HepG2 (cell line): Measurements from ENCODE around the gene PDZD7. TPM values are rescaled to one million over a fixed set of nuclear protein-coding genes. Genes with fewer than 3 reads are reported as not detected.

Source experiments
- CREB1 ChIP-seq, 2 experiments: fragments of 450-650 bp in 1 of 2; IDR thresholded peaks; 2 replicates each; pipeline ENCODE4 v1.6.1; 2016 to 2017; ENCODE audit warnings: control low read depth in 1 of 2, mild to moderate bottlenecking in 1 of 2, missing compliant biosample characterization in 1 of 2, missing genetic modification characterization in 1 of 2
- EZH2 ChIP-seq: conservative IDR thresholded peaks from 2 replicates; pipeline ENCODE4 v1.6.1; 2012; ENCODE audit warnings: mild to moderate bottlenecking, low read depth, low read length, moderate library complexity
- KDM1A ChIP-seq: IDR thresholded peaks from 2 replicates; pipeline ENCODE4 v1.6.1; 2016; ENCODE audit warnings: missing compliant biosample characterization
- MAFF ChIP-seq: IDR thresholded peaks from 2 replicates; pipeline ENCODE4 v1.6.1; 2011; ENCODE audit warnings: low read depth, low read length, improper control_type of control experiment
- NFIB ChIP-seq: sonication (generic); formaldehyde crosslinking; IDR thresholded peaks from 2 replicates; pipeline ENCODE4 v1.9.0; 2021; ENCODE audit warnings: missing genetic modification reagents, mild to moderate bottlenecking, borderline replicate concordance
- ZBTB7B ChIP-seq: sonication (generic); formaldehyde crosslinking; IDR thresholded peaks from 2 replicates; pipeline ENCODE4 v1.4.0; 2020; ENCODE audit warnings: missing genetic modification reagents
- ZC3H4 ChIP-seq: sonication (generic); formaldehyde crosslinking; IDR thresholded peaks from 2 replicates; pipeline ENCODE4 v1.4.0; 2020; ENCODE audit warnings: missing genetic modification reagents, borderline replicate concordance
- ZNF260 ChIP-seq: sonication (generic); formaldehyde crosslinking; IDR thresholded peaks from 2 replicates; pipeline ENCODE4 v1.4.0; 2020; ENCODE audit warnings: missing genetic modification reagents, low read depth, mild to moderate bottlenecking, borderline replicate concordance
- ZNF598 ChIP-seq: sonication (generic); formaldehyde crosslinking; IDR thresholded peaks from 2 replicates; pipeline ENCODE4 v1.5.1; 2020; ENCODE audit warnings: mild to moderate bottlenecking, missing genetic modification reagents, borderline replicate concordance
- ZNF75D ChIP-seq: sonication (generic); formaldehyde crosslinking; IDR thresholded peaks from 2 replicates; pipeline ENCODE4 v1.8.1; 2023; ENCODE audit warnings: missing genetic modification reagents, mild to moderate bottlenecking, borderline replicate concordance
- polyA plus RNA-seq, 8 experiments: library from polyadenylated mRNA; depleted of rRNA in 3 of 8; stranded (reverse) in 7 of 8; unstranded in 1 of 8; fragments of >200 nt; fragmentation: Illumina TruSeq in 4 of 8; extraction: Trizol in 4 of 8; gene quantifications; 2 replicates each; pipeline versions ENCODE4 v1.2.1 to v1.2.3, GENCODE V29; 2011 to 2016; ENCODE audit warnings: low read depth in 4 of 8, missing spikeins in 1 of 8, mixed read lengths in 1 of 8; ENCODE audit not compliant: insufficient read depth in 1 of 8
- total RNA-seq, 5 experiments: library from RNA; depleted of rRNA; stranded (reverse); fragments of >200 nt; fragmentation: Illumina TruSeq; extraction: Trizol; gene quantifications; 2 replicates each; pipeline ENCODE4 v1.2.3, GENCODE V29; 2016; ENCODE audit warnings: low read depth in 1 of 5
- TF ChIP-seq, protein P1 (sequence below), 2 experiments: sonication (generic) in 1 of 2; formaldehyde crosslinking in 1 of 2; IDR thresholded peaks; 2 replicates each; pipeline versions ENCODE4 v1.4.0 to v1.6.1; 2016 to 2020; ENCODE audit warnings: borderline replicate concordance in 1 of 2, low read depth in 1 of 2, mild to moderate bottlenecking in 1 of 2, missing genetic modification reagents in 1 of 2
- TF ChIP-seq, protein P2 (sequence below): sonication (generic); formaldehyde crosslinking; IDR thresholded peaks from 2 replicates; pipeline ENCODE4 v1.8.0; 2023; ENCODE audit warnings: mild to moderate bottlenecking, missing genetic modification reagents
- TF ChIP-seq, protein P3 (sequence below): sonication (generic); formaldehyde crosslinking; IDR thresholded peaks from 2 replicates; pipeline ENCODE4 v1.5.0; 2020; ENCODE audit warnings: missing genetic modification reagents
- TF ChIP-seq, protein P4 (sequence below): sonication (generic); formaldehyde crosslinking; IDR thresholded peaks from 2 replicates; pipeline ENCODE4 v1.8.1; 2023; ENCODE audit warnings: missing genetic modification reagents, mild to moderate bottlenecking, borderline replicate concordance
- TF ChIP-seq, protein P5 (sequence below): sonication (generic); formaldehyde crosslinking; IDR thresholded peaks from 2 replicates; pipeline ENCODE4 v1.4.0; 2020; ENCODE audit warnings: missing genetic modification reagents

PDZD7 gene
- total and polyA plus RNA-seq, 2 of the 13 experiments (the other 11 are each of a cell fraction or from before 2014, with no cell fraction given) = 0.58 to 0.73 TPM

DNA sequence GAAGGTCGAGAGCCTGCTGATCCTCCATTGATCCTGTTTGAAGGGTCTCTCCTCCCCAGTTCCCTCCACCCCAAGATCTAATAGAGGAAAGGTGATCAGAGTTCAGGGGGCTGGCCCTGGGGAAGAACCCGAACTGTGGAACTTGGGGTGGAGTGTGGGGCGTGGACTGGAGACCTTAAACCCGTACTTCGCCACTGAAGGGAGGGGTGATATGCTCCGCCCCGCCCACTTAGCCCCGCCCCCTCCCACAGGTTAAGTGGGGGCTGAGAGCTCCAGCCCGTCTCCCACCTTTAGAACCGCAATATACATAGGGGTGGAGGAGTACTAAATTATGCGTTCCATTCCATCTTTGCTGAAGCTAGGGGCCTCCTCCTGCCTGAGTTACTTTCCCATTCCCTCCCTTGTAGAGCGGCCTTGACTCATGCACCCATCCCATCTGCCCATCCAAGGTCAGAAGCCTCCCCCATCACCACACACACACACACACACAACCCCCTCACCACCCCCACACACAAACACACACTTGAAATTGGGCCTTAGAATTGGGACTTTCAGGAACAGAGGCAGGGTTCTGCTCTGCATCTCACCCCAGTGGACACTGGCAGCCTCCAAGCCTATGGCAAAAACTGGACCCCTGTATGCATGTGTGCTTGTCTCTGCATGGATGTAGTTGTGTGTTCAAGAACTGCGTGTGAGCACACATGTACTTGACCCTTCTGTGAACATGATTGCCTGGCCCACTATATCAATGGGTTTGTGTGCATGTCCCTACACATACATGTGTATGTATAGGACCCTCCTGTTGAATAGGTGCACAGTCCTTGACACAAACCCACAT lies 60.6 kb downstream of the PDZD7 start (continued):
- TF ChIP-seq, protein P1, sequence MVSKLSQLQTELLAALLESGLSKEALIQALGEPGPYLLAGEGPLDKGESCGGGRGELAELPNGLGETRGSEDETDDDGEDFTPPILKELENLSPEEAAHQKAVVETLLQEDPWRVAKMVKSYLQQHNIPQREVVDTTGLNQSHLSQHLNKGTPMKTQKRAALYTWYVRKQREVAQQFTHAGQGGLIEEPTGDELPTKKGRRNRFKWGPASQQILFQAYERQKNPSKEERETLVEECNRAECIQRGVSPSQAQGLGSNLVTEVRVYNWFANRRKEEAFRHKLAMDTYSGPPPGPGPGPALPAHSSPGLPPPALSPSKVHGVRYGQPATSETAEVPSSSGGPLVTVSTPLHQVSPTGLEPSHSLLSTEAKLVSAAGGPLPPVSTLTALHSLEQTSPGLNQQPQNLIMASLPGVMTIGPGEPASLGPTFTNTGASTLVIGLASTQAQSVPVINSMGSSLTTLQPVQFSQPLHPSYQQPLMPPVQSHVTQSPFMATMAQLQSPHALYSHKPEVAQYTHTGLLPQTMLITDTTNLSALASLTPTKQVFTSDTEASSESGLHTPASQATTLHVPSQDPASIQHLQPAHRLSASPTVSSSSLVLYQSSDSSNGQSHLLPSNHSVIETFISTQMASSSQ (IDR thresholded peaks at IDR 0.05; ENCODE audit: low read depth) = peak; percentile 44
- TF ChIP-seq, protein P1 (CRISPR knock-in tag; IDR thresholded peaks at IDR 0.05; ENCODE audit: borderline replicate concordance) = 0 out of 2 replicates have a peak, but pooled peaks have one; percentile 74
- TF ChIP-seq MAFF = no peak
- TF ChIP-seq, protein P2, sequence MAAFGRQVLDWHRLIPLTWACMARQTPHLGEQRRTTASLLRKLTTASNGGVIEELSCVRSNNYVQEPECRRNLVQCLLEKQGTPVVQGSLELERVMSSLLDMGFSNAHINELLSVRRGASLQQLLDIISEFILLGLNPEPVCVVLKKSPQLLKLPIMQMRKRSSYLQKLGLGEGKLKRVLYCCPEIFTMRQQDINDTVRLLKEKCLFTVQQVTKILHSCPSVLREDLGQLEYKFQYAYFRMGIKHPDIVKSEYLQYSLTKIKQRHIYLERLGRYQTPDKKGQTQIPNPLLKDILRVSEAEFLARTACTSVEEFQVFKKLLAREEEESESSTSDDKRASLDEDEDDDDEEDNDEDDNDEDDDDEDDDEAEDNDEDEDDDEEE (CRISPR knock-in tag) = no peak
- no peak for TF ChIP-seq CREB1 (IDR thresholded peaks at IDR 0.05)
- TF ChIP-seq CREB1 (CRISPR knock-in tag; IDR thresholded peaks at IDR 0.05) = no peak
- no peak for TF ChIP-seq KDM1A
- TF ChIP-seq EZH2 = no peak
- TF ChIP-seq, protein P3, sequence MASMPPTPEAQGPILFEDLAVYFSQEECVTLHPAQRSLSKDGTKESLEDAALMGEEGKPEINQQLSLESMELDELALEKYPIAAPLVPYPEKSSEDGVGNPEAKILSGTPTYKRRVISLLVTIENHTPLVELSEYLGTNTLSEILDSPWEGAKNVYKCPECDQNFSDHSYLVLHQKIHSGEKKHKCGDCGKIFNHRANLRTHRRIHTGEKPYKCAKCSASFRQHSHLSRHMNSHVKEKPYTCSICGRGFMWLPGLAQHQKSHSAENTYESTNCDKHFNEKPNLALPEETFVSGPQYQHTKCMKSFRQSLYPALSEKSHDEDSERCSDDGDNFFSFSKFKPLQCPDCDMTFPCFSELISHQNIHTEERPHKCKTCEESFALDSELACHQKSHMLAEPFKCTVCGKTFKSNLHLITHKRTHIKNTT = no peak
- TF ChIP-seq ZNF598 = no peak
- no peak for TF ChIP-seq ZNF75D (CRISPR knock-in tag)
- TF ChIP-seq ZNF260 = no peak
- peak; percentile 87 for TF ChIP-seq ZBTB7B
- no peak for TF ChIP-seq ZC3H4 (CRISPR knock-in tag)
- no peak for TF ChIP-seq NFIB (CRISPR knock-in tag)
- TF ChIP-seq, protein P4, sequence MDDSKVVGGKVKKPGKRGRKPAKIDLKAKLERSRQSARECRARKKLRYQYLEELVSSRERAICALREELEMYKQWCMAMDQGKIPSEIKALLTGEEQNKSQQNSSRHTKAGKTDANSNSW (CRISPR knock-in tag) = 0 out of 2 replicates have a peak, but pooled peaks have one; percentile 37
- TF ChIP-seq, protein P5, sequence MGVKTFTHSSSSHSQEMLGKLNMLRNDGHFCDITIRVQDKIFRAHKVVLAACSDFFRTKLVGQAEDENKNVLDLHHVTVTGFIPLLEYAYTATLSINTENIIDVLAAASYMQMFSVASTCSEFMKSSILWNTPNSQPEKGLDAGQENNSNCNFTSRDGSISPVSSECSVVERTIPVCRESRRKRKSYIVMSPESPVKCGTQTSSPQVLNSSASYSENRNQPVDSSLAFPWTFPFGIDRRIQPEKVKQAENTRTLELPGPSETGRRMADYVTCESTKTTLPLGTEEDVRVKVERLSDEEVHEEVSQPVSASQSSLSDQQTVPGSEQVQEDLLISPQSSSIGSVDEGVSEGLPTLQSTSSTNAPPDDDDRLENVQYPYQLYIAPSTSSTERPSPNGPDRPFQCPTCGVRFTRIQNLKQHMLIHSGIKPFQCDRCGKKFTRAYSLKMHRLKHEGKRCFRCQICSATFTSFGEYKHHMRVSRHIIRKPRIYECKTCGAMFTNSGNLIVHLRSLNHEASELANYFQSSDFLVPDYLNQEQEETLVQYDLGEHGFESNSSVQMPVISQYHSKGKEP (CRISPR knock-in tag) = no peak
